Measurements from ENCODE around the gene CCL18. TPM values are rescaled to one million over a fixed set of nuclear protein-coding genes. Genes with fewer than 3 reads are reported as not detected.
"Not testable (repeated sequence)": the region's sequence is repeated elsewhere in the genome, so short reads cannot be mapped to it uniquely, and the experiment has no call there.

Gene CCL18
- total and polyA plus RNA-seq, 9 donors, result 0.20 to 28.4 (median 0.90) TPM; not detected in 3

DNA sequence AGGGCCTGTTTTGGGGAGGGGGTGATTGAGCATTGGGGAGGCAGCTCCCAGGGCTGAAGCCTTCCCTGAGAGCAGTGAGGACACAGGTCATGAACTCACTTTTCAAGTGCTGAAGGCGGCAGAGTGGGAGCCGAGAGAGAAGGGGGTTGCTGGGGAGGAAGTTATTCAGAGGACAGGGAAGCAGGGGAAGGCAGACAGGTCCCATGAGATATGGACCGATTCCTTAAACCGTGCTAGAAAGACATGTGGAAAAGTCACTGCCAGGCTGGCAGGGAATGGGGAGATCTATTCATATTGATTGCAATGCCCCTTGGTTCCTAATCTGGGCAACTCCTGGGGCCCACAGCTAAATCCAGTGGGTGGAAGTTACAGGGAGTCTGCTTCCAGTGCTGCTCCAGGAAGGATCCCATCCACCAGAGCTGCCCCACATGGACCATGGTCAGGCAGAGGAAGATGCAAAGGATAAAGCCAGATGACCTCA lies 40.7 kb downstream of the CCL18 start:
- Histone ChIP-seq H3K27ac (no peak overlapping the region), H3K9me3 (no peaks in the 10 kb centered on the region), H3K4me1 (ENCODE audit: insufficient read depth) (no peaks in the 10 kb centered on the region), H3K36me3 (no peaks in the 10 kb centered on the region), H3K27me3 (no peaks in the 10 kb centered on the region), H3K4me3 (no peak overlapping the region)
- no peak for TF ChIP-seq POLR2A (IDR thresholded peaks at IDR 0.05)
- no peak for DNase-seq
- intact Hi-C loops (cut with DNase I), result no loop called here
- WGBS, 3 donors, result 30 to 49% (median 32%) methylated on average over 4 of the region's 4 CpGs

DNA sequence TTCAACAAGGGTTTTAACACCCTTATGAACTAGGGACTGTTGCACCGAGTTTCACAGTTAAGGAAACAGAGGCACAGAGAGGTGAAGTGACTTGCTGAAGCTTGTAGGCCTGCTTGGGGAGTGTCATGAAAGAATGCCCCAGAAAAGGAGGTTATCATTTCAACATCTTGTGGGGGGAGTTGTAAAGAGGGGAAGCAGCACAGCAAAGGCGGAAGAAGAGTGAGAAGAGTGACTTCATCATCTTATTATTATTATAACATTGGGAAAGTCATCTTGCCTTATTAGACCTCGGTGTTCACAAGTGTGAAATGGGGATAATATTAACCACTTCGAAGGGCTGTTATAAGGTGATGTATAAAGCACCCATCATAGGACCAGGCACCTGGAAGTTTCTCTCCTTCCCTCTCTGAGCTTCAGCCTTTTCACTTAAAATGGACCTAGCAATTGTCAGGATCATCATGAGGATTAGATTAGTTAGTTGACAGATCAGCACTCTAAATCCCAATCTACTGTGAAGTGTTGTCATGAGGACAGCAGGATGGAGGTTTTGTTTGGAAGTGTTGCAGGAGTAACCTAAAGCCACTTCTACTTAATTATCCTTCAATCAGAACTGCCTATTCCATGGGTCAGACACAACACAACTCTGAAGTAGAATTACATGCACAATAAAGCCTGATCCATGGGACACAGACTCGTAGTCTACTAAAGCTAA lies 41.9 kb downstream of the CCL18 start:
- intact Hi-C loops (cut with DNase I), result no loop called here
- no peaks in the 10 kb centered on the region for H3K27me3 ChIP-seq
- DNase-seq, result no peak
- no peak overlapping the region for H3K4me3 ChIP-seq
- no peak overlapping the region for H3K27ac ChIP-seq
- 77 to 84% (median 82%) methylated on average over 5 of the region's 5 CpGs for WGBS, 3 donors
- H3K9me3 ChIP-seq, result no peaks in the 10 kb centered on the region
- TF ChIP-seq EP300 (IDR thresholded peaks at IDR 0.05), result no peak
- no peaks in the 10 kb centered on the region for H3K4me1 ChIP-seq (ENCODE audit: insufficient read depth)
- H3K36me3 ChIP-seq, result no peaks in the 10 kb centered on the region

DNA sequence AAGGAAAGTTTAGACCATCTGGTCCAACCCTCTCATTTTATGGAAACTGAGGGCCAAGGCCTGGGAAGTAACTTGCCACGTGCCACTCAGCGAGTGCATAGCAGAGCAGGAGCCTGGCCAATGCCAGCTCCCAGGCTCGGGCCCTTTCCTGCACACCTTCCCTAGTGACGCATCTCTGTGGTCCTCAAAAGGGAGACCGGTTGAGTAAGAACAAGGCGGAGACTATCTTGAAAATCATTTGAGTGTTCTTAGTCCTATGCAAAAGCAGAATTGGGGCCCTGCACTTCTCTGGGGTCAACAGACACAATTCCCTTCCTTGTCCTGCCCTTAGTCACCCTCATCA lies 42.4 kb downstream of the CCL18 start:
- H3K4me1 ChIP-seq (ENCODE audit: insufficient read depth), result no peaks in the 10 kb centered on the region
- H3K27me3 ChIP-seq, result no peaks in the 10 kb centered on the region
- 88 to 91% (median 89%) methylated on average over 6 of the region's 6 CpGs for WGBS, 3 donors
- no peaks in the 10 kb centered on the region for H3K9me3 ChIP-seq
- H3K4me3 ChIP-seq, result no peak overlapping the region
- no peak for TF ChIP-seq POLR2A (IDR thresholded peaks at IDR 0.05)
- no peak for TF ChIP-seq EP300 (IDR thresholded peaks at IDR 0.05)
- no peak overlapping the region for H3K27ac ChIP-seq
- no peak for DNase-seq
- H3K36me3 ChIP-seq, result no peaks in the 10 kb centered on the region
- intact Hi-C loops (cut with DNase I), result no loop called here

DNA sequence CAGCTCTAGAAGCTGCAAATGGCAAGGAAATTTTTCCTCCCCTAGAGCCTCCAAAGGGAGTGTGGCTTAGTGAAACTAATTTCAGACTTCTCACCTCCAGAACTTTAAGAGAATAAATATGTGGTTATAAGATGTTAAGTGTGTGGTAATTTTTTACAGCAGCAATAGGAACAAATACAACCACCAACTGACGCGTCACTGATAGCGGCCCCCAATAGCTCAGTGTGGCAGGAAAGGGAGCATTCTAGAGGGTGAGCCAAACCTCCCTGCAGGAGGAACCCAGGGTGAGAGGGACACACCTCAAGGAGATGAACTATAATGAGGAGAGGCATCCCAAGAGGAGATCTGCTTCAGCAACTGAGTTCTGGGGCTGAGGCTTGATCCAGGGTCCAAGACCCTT lies 43.6 kb downstream of the CCL18 start:
- Histone ChIP-seq H3K27me3 (no peaks in the 10 kb centered on the region), H3K4me3 (no peak overlapping the region), H3K9me3 (no peaks in the 10 kb centered on the region), H3K27ac (no peak overlapping the region), H3K36me3 (no peaks in the 10 kb centered on the region), H3K4me1 (ENCODE audit: insufficient read depth) (no peaks in the 10 kb centered on the region)
- TF ChIP-seq POLR2A (IDR thresholded peaks at IDR 0.05), result no peak
- TF ChIP-seq, protein P1, sequence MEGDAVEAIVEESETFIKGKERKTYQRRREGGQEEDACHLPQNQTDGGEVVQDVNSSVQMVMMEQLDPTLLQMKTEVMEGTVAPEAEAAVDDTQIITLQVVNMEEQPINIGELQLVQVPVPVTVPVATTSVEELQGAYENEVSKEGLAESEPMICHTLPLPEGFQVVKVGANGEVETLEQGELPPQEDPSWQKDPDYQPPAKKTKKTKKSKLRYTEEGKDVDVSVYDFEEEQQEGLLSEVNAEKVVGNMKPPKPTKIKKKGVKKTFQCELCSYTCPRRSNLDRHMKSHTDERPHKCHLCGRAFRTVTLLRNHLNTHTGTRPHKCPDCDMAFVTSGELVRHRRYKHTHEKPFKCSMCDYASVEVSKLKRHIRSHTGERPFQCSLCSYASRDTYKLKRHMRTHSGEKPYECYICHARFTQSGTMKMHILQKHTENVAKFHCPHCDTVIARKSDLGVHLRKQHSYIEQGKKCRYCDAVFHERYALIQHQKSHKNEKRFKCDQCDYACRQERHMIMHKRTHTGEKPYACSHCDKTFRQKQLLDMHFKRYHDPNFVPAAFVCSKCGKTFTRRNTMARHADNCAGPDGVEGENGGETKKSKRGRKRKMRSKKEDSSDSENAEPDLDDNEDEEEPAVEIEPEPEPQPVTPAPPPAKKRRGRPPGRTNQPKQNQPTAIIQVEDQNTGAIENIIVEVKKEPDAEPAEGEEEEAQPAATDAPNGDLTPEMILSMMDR (IDR thresholded peaks at IDR 0.05), result no peak
- TF ChIP-seq EP300 (IDR thresholded peaks at IDR 0.05), result no peak
- no peak for DNase-seq
- intact Hi-C loops (cut with DNase I), result no loop called here
- 90 to 95% (median 90%) methylated on average over 3 of the region's 3 CpGs for WGBS, 3 donors

DNA sequence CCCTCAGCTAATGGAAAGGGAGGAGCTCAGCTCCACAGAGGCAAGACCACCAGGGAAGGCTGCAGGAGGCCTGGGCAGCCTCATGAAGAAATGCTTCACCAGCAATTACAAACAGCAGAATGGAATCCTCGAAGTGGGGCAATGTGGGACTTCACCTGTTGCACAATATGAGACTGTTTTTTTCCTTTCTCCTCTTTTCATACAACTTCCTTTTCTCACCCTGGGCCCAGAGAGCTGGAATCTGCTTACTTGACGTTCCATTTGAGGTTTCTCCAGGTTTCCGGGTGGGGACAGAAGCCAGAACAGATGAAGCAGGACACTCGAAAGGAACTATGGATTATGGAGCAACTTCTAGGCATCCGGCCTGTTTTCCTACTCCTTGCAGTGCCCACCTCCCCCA lies 44.2 kb downstream of the CCL18 start:
- H3K27ac ChIP-seq; H3K36me3 ChIP-seq; H3K4me3 ChIP-seq; H3K4me1 ChIP-seq (ENCODE audit: insufficient read depth); DNase-seq; H3K9me3 ChIP-seq; intact Hi-C loops (cut with DNase I); H3K27me3 ChIP-seq: not testable (repeated sequence)
- 73 to 92% (median 82%) methylated on average over 5 of the region's 5 CpGs for WGBS, 3 donors

DNA sequence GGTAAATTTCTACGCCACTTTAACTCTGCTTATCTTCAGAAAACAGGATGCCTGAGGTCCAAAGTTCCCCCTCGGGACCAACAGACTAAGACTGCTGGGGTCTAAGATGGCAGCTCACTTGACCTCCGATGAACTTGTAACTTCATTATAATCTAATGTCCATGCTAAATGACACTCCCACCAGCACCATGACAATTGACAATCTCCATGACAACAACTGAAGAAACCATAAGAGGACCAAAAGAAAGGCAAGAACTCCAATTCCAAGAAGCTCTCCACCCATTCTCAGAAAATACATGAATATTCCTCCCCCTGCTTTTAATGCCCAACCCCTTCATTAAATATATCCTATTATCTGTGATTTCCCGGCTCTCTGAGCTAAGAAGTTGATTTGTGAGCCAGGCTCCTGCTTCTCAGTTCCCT lies 47.0 kb downstream of the CCL18 start:
- DNase-seq, result no peak
- no peaks in the 10 kb centered on the region for H3K27me3 ChIP-seq
- TF ChIP-seq EP300 (IDR thresholded peaks at IDR 0.05) (no peak), POLR2A (IDR thresholded peaks at IDR 0.05) (no peak)
- no peaks in the 10 kb centered on the region for H3K9me3 ChIP-seq
- no peak overlapping the region for H3K4me3 ChIP-seq
- 60 to 70% (median 63%) methylated on average over 4 of the region's 4 CpGs for WGBS, 3 donors
- intact Hi-C loops (cut with DNase I), result loop anchor here in 2 of 4 donors (5.0 kb wide), 1 partner anchor 71 kb away; no protein-coding TSS in a partner anchor
- no peaks in the 10 kb centered on the region for H3K36me3 ChIP-seq
- H3K27ac ChIP-seq, result no peak overlapping the region
- no peaks in the 10 kb centered on the region for H3K4me1 ChIP-seq (ENCODE audit: insufficient read depth)

DNA sequence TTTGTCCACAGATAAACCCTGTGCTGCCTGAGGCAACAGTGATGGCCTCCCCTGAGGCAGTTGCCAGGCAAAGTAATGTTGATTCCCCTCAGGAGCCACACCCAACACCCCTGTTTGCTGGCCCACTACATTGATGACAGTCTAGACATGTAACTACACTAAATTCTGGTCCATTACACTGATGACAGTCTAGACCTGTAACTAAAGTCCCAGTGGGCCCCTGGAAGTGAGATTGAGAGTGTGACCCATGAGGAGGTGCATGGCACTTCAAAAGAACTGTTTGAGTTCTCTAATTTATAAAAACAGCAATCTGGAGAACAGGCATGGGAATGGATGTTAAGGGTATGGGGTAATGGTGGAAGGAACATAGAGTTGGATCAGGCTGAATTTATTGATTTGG lies 48.5 kb downstream of the CCL18 start:
- H3K9me3 ChIP-seq, result no peaks in the 10 kb centered on the region
- H3K27ac ChIP-seq, result no peak overlapping the region
- intact Hi-C loops (cut with DNase I), result loop anchor here in 2 of 4 donors (5.0 kb wide), 1 partner anchor 70 kb away; no protein-coding TSS in a partner anchor
- H3K4me1 ChIP-seq (ENCODE audit: insufficient read depth), result no peaks in the 10 kb centered on the region
- no peak overlapping the region for H3K4me3 ChIP-seq
- no peaks in the 10 kb centered on the region for H3K36me3 ChIP-seq
- DNase-seq, result no peak
- TF ChIP-seq POLR2A (IDR thresholded peaks at IDR 0.05), result no peak
- TF ChIP-seq, protein P1 (IDR thresholded peaks at IDR 0.05), result no peak
- no peak for TF ChIP-seq EP300 (IDR thresholded peaks at IDR 0.05)
- no peaks in the 10 kb centered on the region for H3K27me3 ChIP-seq

DNA sequence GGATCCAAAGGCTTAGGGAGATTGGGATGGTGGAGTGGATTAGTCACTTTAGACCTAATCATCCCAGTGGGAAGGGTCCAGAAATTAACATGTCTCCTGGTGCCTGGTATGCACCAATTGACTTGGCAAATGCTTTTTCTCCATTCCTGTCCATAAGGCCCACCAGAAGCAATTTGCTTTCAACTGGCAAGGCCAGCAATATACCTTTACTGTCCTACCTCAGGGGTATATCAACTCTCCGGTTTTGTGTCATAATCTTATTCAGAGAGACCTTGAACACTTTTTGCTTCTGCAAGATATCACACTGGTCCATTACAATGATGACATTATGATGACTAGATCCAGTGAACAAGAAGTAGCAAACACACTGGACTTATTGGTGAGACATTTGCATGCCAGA lies 49.1 kb downstream of the CCL18 start:
- intact Hi-C loops (cut with DNase I), result loop anchor here in 2 of 4 donors (5.0 kb wide), 1 partner anchor 69 kb away; no protein-coding TSS in a partner anchor

DNA sequence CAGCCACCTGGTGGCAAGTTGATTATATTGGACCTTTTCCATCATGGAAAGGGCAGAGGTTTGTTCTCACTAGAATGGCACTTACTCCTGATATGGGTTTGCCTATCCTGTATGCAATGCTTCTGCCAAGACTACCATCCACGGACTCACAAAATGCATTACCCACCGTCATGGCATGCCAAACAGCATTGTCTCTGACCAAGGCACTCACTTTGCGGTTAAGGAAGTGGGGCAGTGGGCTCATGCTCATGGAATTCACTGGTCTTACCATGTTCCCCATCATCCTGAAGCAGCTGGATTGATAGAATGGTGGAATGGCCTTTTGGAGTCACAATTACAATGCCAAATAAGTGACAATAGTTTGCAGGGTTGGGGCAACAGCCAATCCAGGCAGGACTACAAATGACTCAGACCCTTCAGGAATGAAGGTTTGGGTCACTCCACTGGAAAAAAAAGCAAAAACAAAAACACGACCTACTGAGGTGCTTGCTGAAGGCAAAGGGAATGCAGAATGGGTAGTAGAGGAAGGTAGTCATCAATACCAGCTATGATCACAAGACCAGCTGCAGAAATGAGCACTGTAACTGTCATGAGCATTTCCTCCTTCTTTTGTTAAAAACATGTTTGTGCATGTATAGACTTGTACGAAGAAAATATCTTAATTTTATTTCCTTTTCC lies 51.0 kb downstream of the CCL18 start:
- not testable (repeated sequence) for H3K9me3 ChIP-seq; DNase-seq; H3K4me3 ChIP-seq; H3K27me3 ChIP-seq; H3K4me1 ChIP-seq (ENCODE audit: insufficient read depth); H3K27ac ChIP-seq; H3K36me3 ChIP-seq
- 74 to 85% (median 82%) methylated on average over 5 of the region's 5 CpGs for WGBS, 3 donors
- intact Hi-C loops (cut with DNase I), result loop anchor here in 2 of 4 donors (5.0 kb wide), 1 partner anchor 67 kb away; no protein-coding TSS in a partner anchor

More for the DNA sequence above, 49.1 kb downstream of the CCL18 start:
- not testable (repeated sequence) for H3K9me3 ChIP-seq; DNase-seq; H3K27ac ChIP-seq; H3K27me3 ChIP-seq; H3K4me1 ChIP-seq (ENCODE audit: insufficient read depth); H3K36me3 ChIP-seq; H3K4me3 ChIP-seq
- WGBS, 3 donors, result 59 to 86% (median 62%) methylated on average over 1 of the region's 1 CpG
